Ovary (tissue), 9 donors: ENCODE measurements around the gene KIF1A. TPM values are rescaled to one million over a fixed set of nuclear protein-coding genes. Genes with fewer than 3 reads are reported as not detected.

ENCODE experiments used
- DNase-seq, 5 donors: peaks; one replicate each; pipeline ENCODE4 v3.0.0-alpha.2; 2019 to 2020
- H3K27ac ChIP-seq, 2 donors: fragments of 200-600 bp; one replicate each; pipeline versions ENCODE4 v1.5.1 to v1.8.0; 2019 to 2022
- H3K27me3 ChIP-seq: fragments of 200-600 bp; one replicate; pipeline ENCODE4 v1.8.0; 2022
- H3K36me3 ChIP-seq: fragments of 200-600 bp; sonication (generic); one replicate; pipeline ENCODE4 v1.5.1; 2019
- H3K4me1 ChIP-seq: one replicate; pipeline ENCODE4 v1.8.1; 2013; ENCODE audit warnings: mild to moderate bottlenecking, moderate library complexity; ENCODE audit not compliant: insufficient read depth
- H3K4me3 ChIP-seq: fragments of 200-600 bp; sonication (generic); one replicate; pipeline ENCODE4 v1.5.1; 2017
- H3K9me3 ChIP-seq, 2 donors: fragments of 200-600 bp in 1 of 2; sonication (generic) in 1 of 2; one replicate each; pipeline versions ENCODE4 v1.5.1 to v1.8.1; 2013 to 2019; ENCODE audit warnings: mild to moderate bottlenecking in 1 of 2, moderate library complexity in 1 of 2
- CTCF ChIP-seq, 3 donors: fragments of 450-650 bp in 2 of 3; fragments of 200-600 bp in 1 of 3; IDR thresholded peaks; one replicate each; pipeline versions ENCODE4 v1.5.1 to v1.8.0; 2016 to 2022; ENCODE audit warnings: antibody characterized with exemption in 3 of 3, mild to moderate bottlenecking in 1 of 3
- EP300 ChIP-seq: sonication (generic); formaldehyde crosslinking; IDR thresholded peaks from one replicate; pipeline ENCODE4 v1.6.1; 2017; ENCODE audit warnings: antibody characterized with exemption
- POLR2A ChIP-seq: fragments of 450-650 bp; IDR thresholded peaks from one replicate; pipeline ENCODE4 v1.6.1; 2017; ENCODE audit warnings: antibody characterized with exemption, mild to moderate bottlenecking, moderate library complexity
- WGBS, 3 donors: extraction: QIAGEN DNeasy Blood & Tissue Kit in 1 of 3; methylation state at CpG; one replicate each; pipeline versions ENCODE4 v1.1.5 to v1.1.7; 2013 to 2017; 5-methylcytosine and 5-hydroxymethylcytosine counted together
- intact Hi-C, 4 donors: fragments of 100-400 bp; cut with DNase I; formaldehyde crosslinking; loops; one replicate each; pipeline versions ENCODE4 v1.11.0 to v1.15.1; 2022 to 2023
- polyA plus RNA-seq, 2 donors: library from polyadenylated mRNA; stranded (reverse); fragments of 200-250 nt in 1 of 2; fragments of 350-450 nt in 1 of 2; fragmentation: Illumina TruSeq in 1 of 2; extraction: RNeasy Lipid Tissue Mini Kit (QIAGEN cat#74804) in 1 of 2; gene quantifications; one replicate each; pipeline ENCODE4 v1.2.3, GENCODE V29; 2013 to 2014
- total RNA-seq, 7 donors: library from RNA; depleted of rRNA in 2 of 7; stranded (reverse); fragments of >200 nt in 2 of 7; fragmentation: NEBNext Ultra II Directional in 3 of 7; extraction: Animal tissue kit (Norgen Biotek cat#: 25700) in 3 of 7; gene quantifications; one replicate each; pipeline versions ENCODE4 v1.1.0 to v1.2.4, GENCODE V29; 2016 to 2023
- donor health status: DM: no; HTN: no; CAD: no; lungs with moderate emphysema.
- donor health status: DM: no; HTN: no; CAD: no.
- donor health status: Bipolar disorder and iron deficiency.
- donor health status: DM: yes; HTN: yes; CAD: no.
- donor health status: DM: no; HTN: no; CAD: no.
- donor health status: DM: yes; HTN: yes; CAD: no.

The KIF1A gene
- total and polyA plus RNA-seq, 9 donors, result 0.48 to 4.4 (median 1.2) TPM

- Histone ChIP-seq H3K4me3 (no peak overlapping the region), H3K9me3 (peaks cover 0 to 4% of the 10 kb centered on the region in 2 donors)
- intact Hi-C loops, result no loop called here
Observed at GRCh38 chr2:240803191-240803590, 16.8 kb downstream of the KIF1A start.

GRCh38 chr2:240799033-240799820 is 20.8 kb downstream of the KIF1A start:
- Histone ChIP-seq H3K36me3 (no peaks in the 10 kb centered on the region), H3K4me3 (no peak overlapping the region), H3K27ac (no peak overlapping the region), H3K27me3 (no peaks in the 10 kb centered on the region), H3K9me3 (no peaks in the 10 kb centered on the region), H3K4me1 (peaks cover 8% of the 10 kb centered on the region)
- intact Hi-C loops, result no loop called here
- peak; percentile 6 to 52 (median 13) for DNase-seq
- no peak for TF ChIP-seq CTCF (IDR thresholded peaks at IDR 0.05)
- no peak for TF ChIP-seq POLR2A
- no peak for TF ChIP-seq EP300
- WGBS, 3 donors, result 13 to 33% (median 20%) methylated on average over 13 to 14 of the region's 14 CpGs

More at GRCh38 chr2:240803191-240803590, 16.8 kb downstream of the KIF1A start:
- Histone ChIP-seq H3K36me3 (no peaks in the 10 kb centered on the region), H3K27me3 (no peaks in the 10 kb centered on the region), H3K27ac (no peak overlapping the region), H3K4me1 (peaks cover 8% of the 10 kb centered on the region)
- peak in 1 of 5 donors; percentile 7 for DNase-seq
- TF ChIP-seq CTCF (IDR thresholded peaks at IDR 0.05) (no peak), EP300 (no peak), POLR2A (no peak)
- WGBS, 3 donors, result 82 to 87% (median 87%) methylated on average over 8 of the region's 8 CpGs

- Histone ChIP-seq H3K36me3 (no peaks in the 10 kb centered on the region), H3K4me3 (no peak overlapping the region), H3K9me3 (no peaks in the 10 kb centered on the region), H3K27ac (no peak overlapping the region), H3K4me1 (peaks cover 8% of the 10 kb centered on the region), H3K27me3 (no peaks in the 10 kb centered on the region)
- intact Hi-C loops, result no loop called here
- DNase-seq, result peak in 3 of 5 donors; percentile 6 to 11 (median 6)
- TF ChIP-seq CTCF (IDR thresholded peaks at IDR 0.05), result no peak
- no peak for TF ChIP-seq EP300
- no peak for TF ChIP-seq POLR2A
- WGBS, 3 donors, result 81 to 91% (median 90%) methylated on average over 17 of the region's 17 CpGs
Observed at GRCh38 chr2:240798327-240798905, 21.6 kb downstream of the KIF1A start.

GRCh38 chr2:240797914-240798313 is 22.1 kb downstream of the KIF1A start:
- 63 to 69% (median 63%) methylated on average over 12 of the region's 12 CpGs for WGBS, 3 donors
- H3K9me3 ChIP-seq, result no peaks in the 10 kb centered on the region
- no peak overlapping the region for H3K27ac ChIP-seq
- DNase-seq, result peak in 4 of 5 donors; percentile 11 to 30 (median 14)
- H3K4me3 ChIP-seq, result no peak overlapping the region
- TF ChIP-seq EP300, result no peak
- TF ChIP-seq CTCF (IDR thresholded peaks at IDR 0.05), result no peak
- TF ChIP-seq POLR2A, result no peak
- intact Hi-C loops, result no loop called here
- no peaks in the 10 kb centered on the region for H3K27me3 ChIP-seq
- H3K36me3 ChIP-seq, result no peaks in the 10 kb centered on the region
- H3K4me1 ChIP-seq, result peaks cover 8% of the 10 kb centered on the region
